K562 (cell line): ENCODE results near the gene KIAA0513. TPM values are rescaled to one million over a fixed set of nuclear protein-coding genes. Genes with fewer than 3 reads are reported as not detected.
A peak's percentile ranks its signal among the peaks of the same experiment; 100 is the strongest.

Source experiments
- ARNT ChIP-seq, 2 experiments: fragments of 450-650 bp; IDR thresholded peaks; 2 replicates each; pipeline ENCODE4 v1.6.1; 2016; ENCODE audit warnings: mild to moderate bottlenecking in 1 of 2
- DNMT1 ChIP-seq: fragments of 450-650 bp; IDR thresholded peaks from 2 replicates; pipeline ENCODE4 v1.6.1; 2016; ENCODE audit warnings: antibody characterized with exemption, mild to moderate bottlenecking
- ELF2 ChIP-seq: fragments of 250-450 bp; sonication (Bioruptor Pico); IDR thresholded peaks from 2 replicates; pipeline ENCODE4 v1.5.0; 2021; ENCODE audit warnings: mild to moderate bottlenecking
- FOXJ2 ChIP-seq: fragments of 200-800 bp; sonication (Bioruptor generic); IDR thresholded peaks from 2 replicates; pipeline ENCODE4 v1.6.1; 2016; ENCODE audit warnings: missing genetic modification characterization, missing compliant biosample characterization
- GABPB1 ChIP-seq: sonication (generic); formaldehyde crosslinking; IDR thresholded peaks from 2 replicates; pipeline ENCODE4 v1.8.0; 2022; ENCODE audit warnings: mild to moderate bottlenecking, missing genetic modification reagents
- HMGN3 ChIP-seq: IDR thresholded peaks from 2 replicates; pipeline ENCODE4 v1.6.1; 2011; ENCODE audit warnings: borderline replicate concordance, low read depth, mild to moderate bottlenecking, mixed read lengths, low read length; ENCODE audit not compliant: insufficient read length; ENCODE audit errors: extremely low read depth
- LCOR ChIP-seq: sonication (generic); formaldehyde crosslinking; IDR thresholded peaks from 2 replicates; pipeline ENCODE4 v1.8.0; 2022; ENCODE audit warnings: mild to moderate bottlenecking, missing genetic modification reagents
- MBD2 ChIP-seq: sonication (generic); IDR thresholded peaks from 2 replicates; pipeline ENCODE4 v1.6.1; 2016; ENCODE audit warnings: low read depth, borderline replicate concordance
- NFE2L1 ChIP-seq: fragments of 450-650 bp; IDR thresholded peaks from 2 replicates; pipeline ENCODE4 v1.6.1; 2016; ENCODE audit warnings: missing genetic modification characterization, low read depth, mild to moderate bottlenecking, missing compliant biosample characterization, moderate library complexity, borderline replicate concordance
- PHB2 ChIP-seq: fragments of 450-650 bp; IDR thresholded peaks from 2 replicates; pipeline ENCODE4 v1.6.1; 2017; ENCODE audit warnings: low read depth
- POLR3A ChIP-seq: IDR thresholded peaks from 2 replicates; pipeline ENCODE4 v1.6.1; 2011; ENCODE audit warnings: borderline replicate concordance, mild to moderate bottlenecking, moderate library complexity; ENCODE audit not compliant: insufficient read length, insufficient read depth; ENCODE audit errors: extremely low read depth
- SRF ChIP-seq, 2 experiments: fragments of 250-450, 450-650 bp in 1 of 2; sonication (Bioruptor Pico) in 1 of 2; sonication (generic) in 1 of 2; formaldehyde crosslinking; IDR thresholded peaks; 2 replicates each; pipeline versions ENCODE4 v1.5.0 to v1.5.1; 2020 to 2022; ENCODE audit warnings: mild to moderate bottlenecking in 1 of 2, missing genetic modification reagents in 1 of 2
- TAF1 ChIP-seq: IDR thresholded peaks from 2 replicates; pipeline ENCODE4 v1.6.1; 2011; ENCODE audit warnings: mild to moderate bottlenecking, low read length, moderate library complexity; ENCODE audit not compliant: insufficient read depth, control insufficient read depth, severe bottlenecking; ENCODE audit errors: extremely low read depth
- TAF7 ChIP-seq: fragments of 450-650 bp; IDR thresholded peaks from 2 replicates; pipeline ENCODE4 v1.6.1; 2016; ENCODE audit warnings: missing genetic modification characterization, missing compliant biosample characterization
- TBP ChIP-seq: optimal IDR thresholded peaks from 2 replicates; pipeline ENCODE3; 2011; ENCODE audit warnings: low read depth, low read length, improper control_type of control experiment
- TCF3 ChIP-seq: sonication (generic); formaldehyde crosslinking; IDR thresholded peaks from 2 replicates; pipeline ENCODE4 v1.4.0; 2020; ENCODE audit warnings: mild to moderate bottlenecking, missing genetic modification reagents
- ZEB2 ChIP-seq: fragments of 450-650 bp; IDR thresholded peaks from 2 replicates; pipeline ENCODE4 v1.6.1; 2016
- ZKSCAN1 ChIP-seq: fragments of 150-350 bp; IDR thresholded peaks from 2 replicates; pipeline ENCODE4 v1.6.1; 2016; ENCODE audit warnings: low read depth, low read length
- ZNF239 ChIP-seq: fragments of 250-450 bp; sonication (Bioruptor Pico); IDR thresholded peaks from 2 replicates; pipeline ENCODE4 v1.4.0; 2020; ENCODE audit warnings: mild to moderate bottlenecking
- ZNF24 ChIP-seq: fragments of 450-650 bp; IDR thresholded peaks from 2 replicates; pipeline ENCODE4 v1.6.1; 2016
- ZNF583 ChIP-seq: fragments of 250-450 bp; sonication (Bioruptor Pico); IDR thresholded peaks from 2 replicates; pipeline ENCODE4 v1.4.0; 2020
- polyA plus RNA-seq, 8 experiments: library from polyadenylated mRNA; depleted of rRNA in 4 of 8; stranded (reverse) in 5 of 8; unstranded in 3 of 8; fragments of >200 nt; fragmentation: Nextera tagmentation in 2 of 8; fragmentation: Illumina TruSeq in 1 of 8; extraction: Ambion mirVana in 2 of 8; extraction: Trizol in 1 of 8; gene quantifications; 2 replicates each; pipeline versions ENCODE4 v1.2.1 to v1.2.3, GENCODE V29; 2011 to 2014; ENCODE audit warnings: inconsistent platforms in 1 of 8, missing spikeins in 1 of 8
- total RNA-seq, 7 experiments: library from RNA; depleted of rRNA in 6 of 7; stranded (reverse); fragments of >200 nt in 6 of 7; fragmentation: Illumina TruSeq in 2 of 7; extraction: Trizol in 2 of 7; gene quantifications; 2 replicates each; pipeline versions ENCODE4 v1.2.1 to v1.2.3, GENCODE V29; 2011 to 2021; ENCODE audit warnings: low replicate concordance in 1 of 7
- TF ChIP-seq, protein P1 (sequence below): fragments of 200-800 bp; sonication (Bioruptor generic); IDR thresholded peaks from 2 replicates; pipeline ENCODE4 v1.6.1; 2017; ENCODE audit warnings: missing genetic modification characterization, missing compliant biosample characterization
- TF ChIP-seq, protein P2 (sequence below): sonication (generic); formaldehyde crosslinking; IDR thresholded peaks from 2 replicates; pipeline ENCODE4 v1.8.0; 2022; ENCODE audit warnings: mild to moderate bottlenecking, low read depth, missing genetic modification reagents
- TF ChIP-seq, protein P3 (sequence below), 2 experiments: IDR thresholded peaks; 2 replicates each; pipeline ENCODE4 v1.6.1; 2011; ENCODE audit warnings: borderline replicate concordance in 1 of 2, control low read depth in 1 of 2, low read depth in 1 of 2, low read length in 1 of 2, mild to moderate bottlenecking in 1 of 2, mixed read lengths in 1 of 2, moderate library complexity in 1 of 2; ENCODE audit not compliant: insufficient read depth in 1 of 2, insufficient read length in 1 of 2, poor library complexity in 1 of 2, severe bottlenecking in 1 of 2; ENCODE audit errors: extremely low read depth in 1 of 2

Gene KIAA0513
- total and polyA plus RNA-seq, 9 of the 15 experiments (the other 6 are each of a cell fraction or from before 2014, with no cell fraction given) = 0.18 to 13.7 (median 10.2) TPM

DNA sequence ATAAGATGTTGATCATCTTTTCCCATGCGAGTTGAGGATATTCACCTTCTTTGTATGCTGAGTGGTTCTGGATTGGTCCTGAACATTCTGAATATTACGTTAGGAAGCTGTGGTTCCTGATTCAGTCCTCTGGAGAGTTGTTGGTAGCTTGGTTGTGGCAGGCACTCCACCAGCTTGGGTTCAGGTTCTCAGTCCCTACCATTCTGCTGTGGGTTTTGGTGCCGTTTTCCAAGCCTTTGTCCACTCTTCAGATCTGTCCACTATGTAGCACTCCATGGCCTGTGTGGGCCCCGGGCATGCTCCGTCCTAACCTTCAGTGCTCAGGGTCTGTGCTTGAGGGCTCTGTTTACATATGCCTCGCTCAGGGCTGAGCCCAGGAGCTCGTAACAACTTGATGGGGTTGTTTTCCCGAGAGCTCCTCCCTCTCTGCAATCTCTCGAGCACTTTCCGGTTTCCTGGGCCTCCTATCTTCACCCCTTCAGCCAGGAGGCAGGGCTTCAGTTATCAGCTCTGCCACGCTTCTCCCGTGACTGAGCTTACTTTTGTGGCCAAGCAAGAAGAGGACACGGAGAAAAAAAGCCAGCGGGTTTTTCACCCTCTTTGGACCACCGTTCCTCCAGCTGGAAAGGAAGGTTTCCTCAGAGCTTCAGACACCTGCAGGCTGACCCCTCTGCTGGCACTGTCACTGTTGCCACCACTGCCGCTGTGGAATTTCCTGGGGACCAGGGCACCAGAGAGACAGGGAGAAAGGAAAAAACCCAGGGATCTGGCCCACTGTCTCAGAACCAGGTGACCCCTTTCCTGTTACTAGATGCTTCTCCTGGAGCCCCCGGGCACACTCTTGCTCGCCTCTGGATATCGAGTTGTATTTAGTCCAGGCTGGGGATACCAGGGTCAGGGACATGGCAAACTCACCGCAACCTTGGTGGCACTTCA is 19.6 kb downstream of the KIAA0513 start (continued):
- TF ChIP-seq, protein P1, sequence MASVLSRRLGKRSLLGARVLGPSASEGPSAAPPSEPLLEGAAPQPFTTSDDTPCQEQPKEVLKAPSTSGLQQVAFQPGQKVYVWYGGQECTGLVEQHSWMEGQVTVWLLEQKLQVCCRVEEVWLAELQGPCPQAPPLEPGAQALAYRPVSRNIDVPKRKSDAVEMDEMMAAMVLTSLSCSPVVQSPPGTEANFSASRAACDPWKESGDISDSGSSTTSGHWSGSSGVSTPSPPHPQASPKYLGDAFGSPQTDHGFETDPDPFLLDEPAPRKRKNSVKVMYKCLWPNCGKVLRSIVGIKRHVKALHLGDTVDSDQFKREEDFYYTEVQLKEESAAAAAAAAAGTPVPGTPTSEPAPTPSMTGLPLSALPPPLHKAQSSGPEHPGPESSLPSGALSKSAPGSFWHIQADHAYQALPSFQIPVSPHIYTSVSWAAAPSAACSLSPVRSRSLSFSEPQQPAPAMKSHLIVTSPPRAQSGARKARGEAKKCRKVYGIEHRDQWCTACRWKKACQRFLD (CRISPR knock-in tag) = peak; percentile 72
- TF ChIP-seq ARNT (IDR thresholded peaks at IDR 0.05) = peak; percentile 63 to 78; a peak in 2 of 4 replicates
- TF ChIP-seq LCOR (CRISPR knock-in tag) = no peak
- no peak for TF ChIP-seq HMGN3
- TF ChIP-seq TCF3 (CRISPR knock-in tag) = peak; percentile 93
- TF ChIP-seq ZNF24 = peak; percentile 49; the same call in 1 of the 2 replicates
- TF ChIP-seq, protein P2, sequence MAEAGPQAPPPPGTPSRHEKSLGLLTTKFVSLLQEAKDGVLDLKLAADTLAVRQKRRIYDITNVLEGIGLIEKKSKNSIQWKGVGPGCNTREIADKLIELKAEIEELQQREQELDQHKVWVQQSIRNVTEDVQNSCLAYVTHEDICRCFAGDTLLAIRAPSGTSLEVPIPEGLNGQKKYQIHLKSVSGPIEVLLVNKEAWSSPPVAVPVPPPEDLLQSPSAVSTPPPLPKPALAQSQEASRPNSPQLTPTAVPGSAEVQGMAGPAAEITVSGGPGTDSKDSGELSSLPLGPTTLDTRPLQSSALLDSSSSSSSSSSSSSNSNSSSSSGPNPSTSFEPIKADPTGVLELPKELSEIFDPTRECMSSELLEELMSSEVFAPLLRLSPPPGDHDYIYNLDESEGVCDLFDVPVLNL (CRISPR knock-in tag) = no peak
- TF ChIP-seq TBP = peak; percentile 84
- TF ChIP-seq ZNF239 (CRISPR knock-in tag) = peak; percentile 70
- TF ChIP-seq PHB2 = peak; percentile 69; the same call in 1 of the 2 replicates
- TF ChIP-seq TAF1 = peak; percentile 75
- TF ChIP-seq SRF (CRISPR knock-in tag; IDR thresholded peaks at IDR 0.05) = peak in 1 of 2 experiments; percentile 49; a peak in 1 of 4 replicates
- no peak for TF ChIP-seq POLR3A
- no peak for TF ChIP-seq TAF7 (tag)
- TF ChIP-seq ZKSCAN1 = peak; percentile 71; the same call in 1 of the 2 replicates
- TF ChIP-seq MBD2 = peak; percentile 66
- TF ChIP-seq GABPB1 (CRISPR knock-in tag) = peak; percentile 70; the same call in 1 of the 2 replicates
- TF ChIP-seq DNMT1 = no peak
- peak; percentile 40; the same call in 1 of the 2 replicates for TF ChIP-seq ZNF583 (CRISPR knock-in tag)
- TF ChIP-seq NFE2L1 (tag) = no peak
- peak; percentile 91 for TF ChIP-seq FOXJ2 (tag)
- TF ChIP-seq ELF2 (CRISPR knock-in tag) = peak; percentile 74; the same call in 1 of the 2 replicates
- TF ChIP-seq, protein P3, sequence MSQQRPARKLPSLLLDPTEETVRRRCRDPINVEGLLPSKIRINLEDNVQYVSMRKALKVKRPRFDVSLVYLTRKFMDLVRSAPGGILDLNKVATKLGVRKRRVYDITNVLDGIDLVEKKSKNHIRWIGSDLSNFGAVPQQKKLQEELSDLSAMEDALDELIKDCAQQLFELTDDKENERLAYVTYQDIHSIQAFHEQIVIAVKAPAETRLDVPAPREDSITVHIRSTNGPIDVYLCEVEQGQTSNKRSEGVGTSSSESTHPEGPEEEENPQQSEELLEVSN (IDR thresholded peaks at IDR 0.05; ENCODE audit: borderline replicate concordance in 1 of 2, extremely low read depth in 1 of 2, insufficient read depth in 1 of 2, insufficient read length in 1 of 2, low read depth in 1 of 2, low read length in 1 of 2, poor library complexity in 1 of 2, severe bottlenecking in 1 of 2) = peak; percentile 30 to 73
- TF ChIP-seq ZEB2 = peak; percentile 45; the same call in 1 of the 2 replicates
